Esophagus muscularis mucosa (tissue), 4 donors: ENCODE data around the gene JMJD6.

Experiments
- EP300 ChIP-seq: sonication (generic); formaldehyde crosslinking; IDR thresholded peaks from one replicate; pipeline ENCODE4 v1.6.1; 2017; ENCODE audit warnings: antibody characterized with exemption
- POLR2A ChIP-seq: fragments of 450-650 bp; IDR thresholded peaks from one replicate; pipeline ENCODE4 v1.6.1; 2017; ENCODE audit warnings: antibody characterized with exemption, moderate library complexity, mild to moderate bottlenecking, low read depth
- POLR2AphosphoS5 ChIP-seq, 2 donors: sonication (generic); formaldehyde crosslinking; IDR thresholded peaks; one replicate each; pipeline ENCODE4 v1.6.1; 2017; ENCODE audit warnings: antibody characterized with exemption in 2 of 2
- TF ChIP-seq, protein P1 (sequence below), 3 experiments: fragments of 200-600 bp in 2 of 3; fragments of 450-650 bp in 1 of 3; sonication (generic) in 2 of 3; IDR thresholded peaks; one replicate each; pipeline ENCODE4 v1.5.1; 2017 to 2019; ENCODE audit warnings: antibody characterized with exemption in 3 of 3, mild to moderate bottlenecking in 2 of 3, moderate library complexity in 1 of 3

DNA sequence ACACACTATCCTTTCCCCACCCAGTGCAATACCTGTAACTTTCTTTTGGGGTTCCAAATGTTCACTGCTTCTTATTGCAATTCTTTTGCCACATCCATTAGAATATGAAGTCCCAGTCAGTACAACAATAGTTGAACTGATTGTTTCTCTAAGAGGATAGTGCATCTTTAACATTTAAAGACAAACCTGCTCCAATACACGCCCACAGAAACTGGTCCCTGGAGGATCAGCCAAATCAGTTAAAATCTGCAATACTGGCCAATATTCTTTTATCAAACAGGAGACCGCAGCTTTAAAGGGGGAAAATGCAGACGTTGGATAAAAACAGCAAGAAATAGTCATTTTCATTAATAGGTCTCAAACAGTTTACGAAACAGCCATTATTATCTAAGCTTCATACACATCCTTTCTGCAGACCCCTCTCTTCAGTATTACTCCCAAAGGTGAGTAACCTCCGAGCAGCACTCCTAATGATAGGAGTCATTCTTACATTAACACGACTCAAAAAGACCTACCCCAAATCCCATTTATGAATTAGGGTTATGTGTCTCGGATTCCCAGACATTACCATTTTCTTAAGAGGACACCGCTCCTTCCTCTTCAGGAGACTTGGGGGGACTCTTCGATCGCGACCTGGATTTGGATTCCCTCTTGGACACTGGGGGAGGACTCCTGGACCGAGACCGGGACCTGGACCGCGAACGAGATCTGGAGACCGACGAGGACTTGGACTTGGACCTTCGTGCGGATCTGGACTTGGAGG lies 9.4 kb upstream of the JMJD6 start:
- TF ChIP-seq, protein P1, sequence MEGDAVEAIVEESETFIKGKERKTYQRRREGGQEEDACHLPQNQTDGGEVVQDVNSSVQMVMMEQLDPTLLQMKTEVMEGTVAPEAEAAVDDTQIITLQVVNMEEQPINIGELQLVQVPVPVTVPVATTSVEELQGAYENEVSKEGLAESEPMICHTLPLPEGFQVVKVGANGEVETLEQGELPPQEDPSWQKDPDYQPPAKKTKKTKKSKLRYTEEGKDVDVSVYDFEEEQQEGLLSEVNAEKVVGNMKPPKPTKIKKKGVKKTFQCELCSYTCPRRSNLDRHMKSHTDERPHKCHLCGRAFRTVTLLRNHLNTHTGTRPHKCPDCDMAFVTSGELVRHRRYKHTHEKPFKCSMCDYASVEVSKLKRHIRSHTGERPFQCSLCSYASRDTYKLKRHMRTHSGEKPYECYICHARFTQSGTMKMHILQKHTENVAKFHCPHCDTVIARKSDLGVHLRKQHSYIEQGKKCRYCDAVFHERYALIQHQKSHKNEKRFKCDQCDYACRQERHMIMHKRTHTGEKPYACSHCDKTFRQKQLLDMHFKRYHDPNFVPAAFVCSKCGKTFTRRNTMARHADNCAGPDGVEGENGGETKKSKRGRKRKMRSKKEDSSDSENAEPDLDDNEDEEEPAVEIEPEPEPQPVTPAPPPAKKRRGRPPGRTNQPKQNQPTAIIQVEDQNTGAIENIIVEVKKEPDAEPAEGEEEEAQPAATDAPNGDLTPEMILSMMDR (IDR thresholded peaks at IDR 0.05), result no peak
- TF ChIP-seq POLR2AphosphoS5 (IDR thresholded peaks at IDR 0.05) (no peak), POLR2A (no peak), EP300 (no peak)
